Stimulated activated CD4-positive, alpha-beta T cell treated with anti-CD3 and anti-CD28 coated beads, TNF-alpha, amount 100 ng/mL, for 48 hours (primary cell): Measurements from ENCODE around the gene RFC3.
"Not testable (repeated sequence)": the region's sequence is repeated elsewhere in the genome, so short reads cannot be mapped to it uniquely, and the experiment has no call there.

ENCODE experiments used
- DNase-seq, 3 donors: peaks; one replicate each; pipeline ENCODE4 v3.0.0-alpha.2; 2020; ENCODE audit warnings: low read depth in 3 of 3

RFC3 gene

DNA sequence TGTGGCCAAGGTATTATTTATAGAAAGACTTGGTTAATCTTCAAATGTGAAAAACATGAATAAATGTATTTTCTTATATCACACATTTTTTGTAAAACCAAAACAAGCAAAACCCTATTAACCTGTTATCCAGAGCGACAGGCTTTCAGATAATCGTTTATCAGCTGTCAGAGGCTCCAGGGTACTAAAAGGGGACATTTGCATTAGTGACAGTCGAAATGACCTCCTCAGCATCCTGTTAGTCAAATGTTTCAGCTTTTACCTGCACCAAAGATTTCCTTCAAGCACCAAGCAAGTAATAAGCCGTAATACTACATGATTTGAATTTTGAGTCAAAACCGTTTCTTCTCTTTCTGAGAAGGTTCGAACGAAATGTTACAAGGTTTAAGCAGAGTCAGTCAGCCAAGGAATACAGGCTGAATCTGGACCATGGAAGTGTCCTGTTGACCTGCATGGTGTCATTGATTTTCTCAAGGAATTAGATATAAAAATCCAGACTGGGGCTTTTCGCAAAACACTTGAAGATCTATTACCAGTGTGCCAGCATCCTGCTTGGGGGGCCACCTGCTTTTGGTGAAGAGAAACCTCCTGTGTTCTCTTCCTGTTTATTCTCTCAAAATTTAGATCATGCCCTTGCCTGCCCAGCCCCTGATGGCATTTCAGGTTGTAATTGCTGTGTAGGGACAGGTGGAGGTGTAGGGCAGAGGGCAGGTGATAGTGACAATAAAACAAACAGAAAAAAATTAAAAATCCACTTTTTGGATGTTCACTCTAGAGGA is 11.3 kb upstream of the RFC3 start:
- DNase-seq, result no peak

DNA sequence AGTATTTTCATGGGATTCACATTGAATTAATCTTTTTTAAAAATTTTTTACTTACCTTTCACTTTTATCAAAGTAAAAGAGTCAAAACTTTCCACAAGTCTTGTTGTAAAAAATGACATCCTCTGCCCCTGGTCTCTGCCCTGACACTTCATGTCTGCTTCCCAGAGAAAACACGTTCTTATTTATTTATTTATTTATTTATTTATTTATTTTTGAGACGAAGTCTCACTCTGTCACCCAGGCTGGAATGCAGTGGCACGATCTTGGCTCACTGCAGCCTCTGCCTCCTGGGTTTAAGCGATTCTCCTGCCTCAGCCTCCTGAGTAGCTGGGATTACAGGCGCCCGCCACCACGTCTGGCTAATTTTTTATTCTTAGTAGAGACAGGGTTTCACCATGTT is 5.1 kb upstream of the RFC3 start:
- not testable (repeated sequence) for DNase-seq

DNA sequence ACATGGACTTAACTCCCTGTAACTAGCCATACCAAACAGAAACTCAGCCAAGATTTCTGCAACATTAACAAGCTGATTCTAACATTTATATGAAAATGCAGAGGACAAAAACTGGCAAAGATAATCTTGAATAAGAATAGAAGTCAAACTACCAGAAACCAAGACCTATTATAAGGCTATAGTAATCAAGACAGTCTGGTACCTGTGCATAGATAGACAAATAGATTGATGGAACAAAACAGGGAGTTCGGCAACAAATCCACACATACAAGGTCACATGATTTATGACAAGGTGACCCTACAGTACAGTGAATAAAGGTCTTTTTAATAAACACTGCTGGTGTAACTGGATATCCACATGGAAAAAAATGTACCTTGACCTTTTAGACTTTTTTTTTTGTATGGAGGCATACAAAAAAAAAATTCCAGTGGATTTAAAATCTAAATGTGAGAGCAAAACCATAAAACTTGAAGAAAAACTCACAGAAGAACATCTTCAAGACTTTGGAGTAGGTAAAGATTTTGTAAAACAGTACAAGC is 2.9 kb upstream of the RFC3 start:
- DNase-seq, result no peak

DNA sequence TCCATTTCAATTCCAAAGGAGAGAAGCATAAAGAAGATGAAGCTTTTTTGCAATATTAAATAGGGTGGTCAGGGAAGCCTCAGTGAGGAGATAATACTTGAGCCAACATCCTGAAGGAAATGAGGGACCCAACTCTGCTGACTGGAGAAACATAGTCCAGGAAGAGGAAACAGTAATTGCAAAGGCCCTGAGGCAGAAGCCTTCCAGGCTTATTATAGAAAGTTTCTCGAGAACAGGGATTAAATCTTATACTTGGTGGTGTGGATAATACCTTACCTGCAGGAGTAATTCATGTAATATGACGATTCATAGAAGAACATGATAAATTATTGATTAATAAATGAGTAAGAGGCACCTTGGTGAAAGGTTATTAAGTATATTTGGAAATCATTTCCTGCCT is 1.0 kb upstream of the RFC3 start:
- no peak for DNase-seq

DNA sequence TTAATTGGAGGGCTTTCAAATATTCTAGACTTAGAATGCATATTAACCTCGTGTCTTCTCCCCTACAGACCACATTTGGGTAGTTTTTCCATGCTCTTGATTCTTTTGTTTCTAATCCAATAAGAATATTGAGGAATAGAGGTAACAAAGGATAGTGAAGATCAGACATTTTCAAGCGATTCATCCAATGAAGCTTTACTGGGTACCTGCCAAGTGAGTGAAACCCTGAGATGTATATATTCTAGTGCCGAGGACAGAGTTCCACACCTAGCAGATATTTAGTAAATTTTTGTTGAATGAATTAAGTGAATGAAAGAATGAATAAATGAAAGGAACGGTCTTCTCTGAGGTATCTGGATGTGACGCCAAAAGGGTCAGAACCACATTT is 442 bp upstream of the RFC3 start:
- DNase-seq, result no peak

DNA sequence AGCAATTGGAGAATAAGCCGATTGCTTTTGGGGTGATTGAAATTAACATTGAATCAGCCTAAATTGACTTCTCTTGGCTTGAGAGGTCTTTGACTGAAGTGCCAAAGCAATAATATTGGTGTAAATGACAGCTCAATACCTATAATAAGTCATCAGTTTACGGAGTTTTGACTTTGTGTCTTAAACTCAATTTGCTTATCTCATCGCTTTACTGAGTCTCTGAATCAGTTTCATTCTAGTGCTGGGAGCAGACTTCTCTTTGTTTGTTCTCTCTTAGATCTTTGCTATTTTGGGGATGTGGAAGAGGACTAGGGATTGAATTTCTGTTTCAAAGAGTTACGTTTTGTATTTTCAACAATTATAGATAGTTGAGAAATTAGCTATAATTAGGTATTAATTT is 7.1 kb downstream of the RFC3 start:
- DNase-seq, result no peak

DNA sequence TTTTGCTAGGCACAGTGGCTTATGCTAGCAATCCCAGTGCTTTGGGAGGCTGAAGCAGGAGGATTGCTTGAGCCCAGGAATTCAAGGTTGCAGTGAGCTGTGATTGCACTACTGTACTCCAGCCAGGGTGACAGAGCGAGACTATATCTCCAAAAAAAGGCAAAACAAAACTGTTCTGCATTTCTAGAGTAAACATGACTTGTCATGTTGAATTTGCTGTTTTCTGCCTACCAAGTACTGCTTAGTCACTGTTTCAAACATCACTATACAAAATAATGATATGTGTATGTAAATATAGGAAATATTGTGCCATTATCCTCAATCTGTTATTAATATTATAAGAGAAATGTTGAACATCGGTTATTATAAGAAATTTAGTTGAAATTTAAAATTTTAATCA is 9.2 kb downstream of the RFC3 start:
- DNase-seq, result no peak

DNA sequence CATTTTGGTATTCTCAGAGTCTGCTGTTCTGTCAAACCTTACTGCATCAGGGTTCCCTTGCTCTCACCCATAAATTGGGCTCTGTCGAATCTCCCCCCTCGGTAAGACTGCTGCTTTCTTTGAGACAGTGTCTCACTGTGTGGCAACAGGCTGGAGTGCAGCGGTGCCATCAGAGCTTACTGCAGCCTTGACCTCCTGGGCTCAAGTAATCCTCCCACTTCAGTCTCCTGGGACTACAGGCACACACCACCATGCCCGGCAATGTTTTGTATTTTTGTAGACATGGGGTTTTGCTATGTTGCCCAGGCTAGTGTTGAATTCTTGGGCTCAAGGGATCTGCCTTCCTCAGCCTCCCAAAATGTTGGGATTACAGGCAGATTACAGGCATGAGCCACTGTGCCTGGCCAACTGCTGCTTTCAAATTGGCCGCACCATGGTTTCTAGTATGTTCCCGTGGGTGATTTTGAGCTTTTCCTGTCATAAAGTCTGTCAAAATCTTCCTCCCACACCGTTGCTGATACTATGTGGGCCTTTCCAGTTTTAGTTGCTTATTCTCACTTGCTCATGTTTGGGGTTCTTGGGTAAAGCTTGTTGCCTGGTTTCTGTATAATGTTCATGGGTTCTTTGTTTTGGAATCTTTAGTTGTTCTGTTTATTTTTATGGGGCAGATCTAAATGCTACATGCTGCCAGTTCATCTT is 10.6 kb downstream of the RFC3 start:
- DNase-seq, result no peak

DNA sequence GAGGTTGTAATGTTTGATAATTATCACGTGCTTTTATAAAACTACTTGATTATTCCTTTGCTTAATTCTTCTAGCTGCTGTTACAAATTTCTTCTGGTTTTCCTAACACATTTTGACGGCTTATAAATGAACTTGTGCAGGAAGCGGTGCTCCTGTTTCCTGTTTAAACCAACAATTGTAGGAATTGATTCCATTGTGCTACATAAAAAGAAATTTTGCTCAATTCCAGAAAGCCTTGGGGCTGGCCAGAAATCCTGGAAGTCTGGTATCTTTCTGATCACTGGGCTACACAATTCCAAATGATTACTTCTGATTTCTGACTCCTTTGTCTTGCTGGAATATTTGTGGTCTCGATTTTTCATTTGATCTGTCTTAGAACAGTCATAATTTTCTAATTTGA is 14.9 kb downstream of the RFC3 start:
- DNase-seq, result no peak

DNA sequence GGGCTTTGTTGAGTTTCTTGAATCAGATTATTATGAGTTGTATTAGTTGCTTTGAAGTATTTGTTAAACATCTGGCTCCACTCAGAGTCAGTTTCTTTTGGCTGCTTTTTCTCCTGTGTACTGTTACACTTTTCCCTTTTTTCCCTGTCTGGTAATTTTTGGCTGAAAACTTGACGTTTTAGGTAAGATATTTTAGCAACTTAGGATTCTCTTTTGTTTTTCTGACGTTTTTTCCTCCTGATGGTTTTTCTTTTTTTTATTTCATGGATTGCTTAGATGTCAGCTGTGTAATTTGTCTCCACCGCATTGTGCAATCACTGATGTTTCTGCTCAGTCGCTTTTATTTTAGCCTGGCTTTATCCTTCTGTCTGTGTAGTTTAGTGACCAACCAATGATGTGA is 20.7 kb downstream of the RFC3 start:
- DNase-seq, result no peak

DNA sequence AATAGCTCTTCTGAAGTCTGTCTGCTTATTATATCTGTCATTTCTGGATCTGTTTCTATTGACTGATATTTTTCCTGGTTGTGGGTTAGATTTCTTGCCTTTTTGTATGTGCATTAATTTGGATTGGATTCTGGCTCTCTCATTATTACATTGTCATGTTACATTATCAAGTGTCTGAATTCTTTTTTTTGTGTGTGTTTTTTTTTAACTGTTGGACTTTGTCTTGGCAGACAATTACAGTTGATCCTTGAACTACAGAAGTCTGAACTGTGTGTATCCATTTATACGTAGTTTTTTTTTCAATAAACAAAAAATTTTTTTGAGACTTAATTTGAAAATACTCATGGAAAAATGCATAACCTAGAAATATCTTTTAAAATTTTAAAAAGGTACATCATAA is 22.5 kb downstream of the RFC3 start:
- no peak for DNase-seq

DNA sequence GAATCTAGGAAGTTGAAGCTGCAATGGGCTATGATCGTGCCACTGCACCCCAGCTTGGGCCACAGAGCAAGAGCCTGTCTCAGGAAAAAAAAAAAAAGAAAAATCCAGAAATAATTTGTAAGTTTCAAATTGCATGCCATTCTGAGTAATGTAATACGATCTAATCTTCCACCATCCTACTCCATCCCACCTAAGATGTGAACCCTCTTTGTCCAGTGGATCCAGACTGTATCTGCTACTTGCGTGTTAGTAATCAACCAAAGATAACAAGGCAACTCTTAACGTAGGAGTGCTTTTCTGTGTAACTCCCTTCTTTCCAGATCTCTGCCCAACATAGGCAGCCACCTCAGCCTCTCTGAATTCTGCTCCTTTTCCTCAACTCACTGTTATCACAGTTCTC is 24.3 kb downstream of the RFC3 start:
- DNase-seq, result no peak

DNA sequence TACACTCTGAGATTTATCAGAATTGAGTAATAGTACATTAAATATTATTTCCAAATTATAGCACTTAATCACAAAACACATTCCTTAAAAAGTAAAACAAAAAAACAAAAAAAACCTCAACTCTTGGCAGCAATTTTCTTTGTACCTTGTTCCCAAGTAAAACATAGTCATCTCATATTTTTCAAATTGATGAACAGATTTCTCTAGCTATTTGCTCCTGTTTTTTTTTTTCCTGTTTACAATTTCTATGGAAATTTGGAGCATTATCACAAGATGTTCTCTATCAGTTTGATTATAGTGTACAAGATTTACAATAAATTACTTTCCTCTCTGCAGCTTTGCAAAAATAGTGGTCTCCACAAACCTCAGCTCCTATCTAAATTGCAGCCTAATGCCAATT is 25.0 kb downstream of the RFC3 start:
- DNase-seq, result no peak

DNA sequence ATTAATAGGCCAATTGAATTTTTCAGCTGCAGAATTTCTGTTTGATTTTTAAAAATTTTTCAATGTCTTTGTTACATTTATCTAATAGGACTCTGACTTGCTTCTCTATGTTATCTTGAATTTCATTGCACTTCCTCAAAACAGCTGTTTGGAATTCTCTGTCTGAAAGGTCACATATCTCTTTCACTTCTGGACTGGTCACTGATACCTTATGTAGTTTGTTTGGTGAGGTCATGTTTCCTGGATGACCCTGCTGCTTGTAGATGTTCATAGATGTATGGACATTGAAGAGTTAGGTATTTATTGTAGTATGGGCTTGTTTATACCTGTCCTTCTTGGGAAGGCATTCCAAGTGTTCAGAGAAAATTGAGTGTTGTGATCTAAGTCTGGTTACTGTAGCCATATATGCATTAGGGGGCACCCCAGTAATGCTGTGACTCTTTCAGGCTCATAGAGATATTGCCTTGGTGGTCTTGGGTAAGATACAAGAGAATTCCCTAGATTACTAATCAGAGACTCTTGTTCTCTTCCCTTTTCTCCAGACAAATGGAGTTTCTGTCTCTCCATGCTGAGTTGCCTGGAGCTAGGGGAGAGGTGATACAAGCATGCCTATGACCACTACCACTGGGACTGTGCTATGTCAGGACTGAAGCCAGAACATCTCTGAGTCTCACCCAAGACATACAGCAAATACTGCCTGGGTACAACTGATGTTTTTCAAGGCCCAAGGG is 27.8 kb downstream of the RFC3 start:
- DNase-seq, result no peak

DNA sequence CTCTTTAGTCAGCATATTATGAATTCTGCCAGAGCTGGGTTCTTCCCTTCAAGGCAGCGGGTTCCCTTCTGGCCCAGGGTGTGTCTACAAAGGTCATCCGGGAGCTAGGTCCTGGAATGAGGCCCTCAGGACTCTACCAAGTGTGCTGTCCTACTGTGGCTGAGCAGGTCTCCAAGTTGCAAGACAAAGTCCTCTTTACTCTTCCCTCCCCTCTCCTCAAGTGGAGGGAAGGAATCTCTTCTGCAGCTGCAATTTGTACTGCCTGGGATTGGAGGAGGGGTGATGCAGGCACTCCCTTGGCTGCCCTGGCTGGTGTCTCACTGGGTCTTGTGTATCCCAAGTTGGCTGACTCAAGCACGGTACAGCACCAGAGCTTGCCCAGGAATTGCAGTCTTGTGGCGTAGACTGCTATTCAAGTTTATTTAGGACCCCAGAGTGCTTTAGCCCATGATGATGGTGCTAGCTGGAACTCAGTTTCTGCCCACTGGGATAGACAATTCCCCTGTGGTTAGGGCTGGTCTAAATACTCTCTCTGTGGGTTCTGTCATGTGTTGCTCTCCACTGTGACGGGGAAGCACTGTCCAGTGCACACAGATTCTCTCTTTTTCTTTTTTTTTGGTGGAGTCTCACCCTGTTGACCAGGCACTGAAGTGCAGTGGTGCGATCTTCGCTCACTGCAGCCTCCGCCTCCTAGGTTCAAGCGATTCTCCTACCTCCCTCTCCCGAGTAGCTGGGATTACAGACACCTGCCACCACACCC is 28.5 kb downstream of the RFC3 start:
- DNase-seq, result no peak

DNA sequence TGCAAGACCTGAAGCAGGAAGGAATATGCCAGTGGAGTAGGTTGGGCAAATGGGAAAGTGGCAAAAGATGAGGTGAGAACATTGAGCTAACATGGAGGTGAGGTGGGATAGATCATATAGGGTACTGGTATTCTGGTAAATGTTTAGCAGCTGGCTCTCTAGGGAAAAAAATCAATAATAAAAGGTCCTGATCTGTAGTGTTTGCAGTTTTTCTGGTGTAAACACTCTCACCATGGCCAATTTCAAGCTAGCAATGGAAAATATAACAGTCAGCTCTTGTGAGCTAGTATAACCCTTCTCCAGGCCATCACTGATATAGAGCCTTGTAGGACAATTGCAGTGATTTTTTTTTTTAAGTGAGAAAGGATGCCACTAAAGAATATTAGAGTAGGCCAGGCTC is 31.3 kb downstream of the RFC3 start:
- no peak for DNase-seq

DNA sequence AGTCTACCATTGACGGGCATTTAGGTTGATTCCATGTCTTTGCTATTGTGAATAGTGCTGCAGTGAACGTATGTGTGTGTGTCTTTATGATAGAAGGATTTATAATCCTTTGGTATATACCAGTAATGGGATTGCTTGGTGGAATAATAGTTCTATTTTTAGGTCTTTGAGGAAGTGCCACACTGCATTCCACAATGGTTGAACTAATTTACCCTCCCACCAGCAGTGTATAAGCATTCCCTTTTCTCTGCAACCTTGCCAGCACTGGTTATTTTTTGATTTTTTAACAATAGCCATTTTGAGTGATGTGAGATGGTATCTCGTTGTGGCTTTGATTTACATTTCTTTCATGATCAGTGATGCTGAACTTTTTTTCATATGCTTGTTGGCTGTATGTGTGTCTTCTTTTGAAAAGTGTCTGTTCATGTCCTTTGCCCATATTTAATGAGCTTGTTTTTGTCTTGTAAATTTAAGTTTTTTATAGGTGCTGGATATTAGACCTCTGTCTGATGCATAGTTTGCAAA is 37.5 kb downstream of the RFC3 start:
- DNase-seq, result no peak

DNA sequence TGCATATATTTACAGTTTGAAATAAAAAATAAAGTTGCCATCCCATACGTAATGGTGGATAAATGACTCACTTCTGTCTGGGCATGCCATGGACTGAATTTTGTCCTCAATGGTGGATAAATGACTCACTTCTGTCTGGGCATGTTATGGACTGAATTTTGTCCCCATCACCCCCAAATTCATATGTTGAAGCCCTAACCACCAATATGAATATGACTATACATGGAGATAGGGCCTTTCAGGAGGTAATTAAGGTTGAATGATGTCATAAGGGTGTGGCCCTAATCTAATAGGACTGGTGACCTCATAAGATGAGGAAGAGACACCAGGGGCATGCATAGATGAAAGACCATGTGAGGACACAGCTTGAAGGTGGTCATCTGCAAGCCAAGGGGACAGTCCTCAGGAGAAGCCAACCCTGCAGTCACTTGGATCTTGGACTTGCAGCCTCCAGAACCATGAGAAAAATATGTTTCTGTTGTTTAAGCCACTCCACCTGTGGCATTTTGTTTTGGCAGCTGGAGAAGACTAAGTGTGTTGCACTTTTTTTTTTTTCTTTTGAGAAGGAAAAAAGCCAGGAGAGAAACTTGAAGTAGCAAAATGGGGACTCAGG is 41.8 kb downstream of the RFC3 start:
- no peak for DNase-seq

DNA sequence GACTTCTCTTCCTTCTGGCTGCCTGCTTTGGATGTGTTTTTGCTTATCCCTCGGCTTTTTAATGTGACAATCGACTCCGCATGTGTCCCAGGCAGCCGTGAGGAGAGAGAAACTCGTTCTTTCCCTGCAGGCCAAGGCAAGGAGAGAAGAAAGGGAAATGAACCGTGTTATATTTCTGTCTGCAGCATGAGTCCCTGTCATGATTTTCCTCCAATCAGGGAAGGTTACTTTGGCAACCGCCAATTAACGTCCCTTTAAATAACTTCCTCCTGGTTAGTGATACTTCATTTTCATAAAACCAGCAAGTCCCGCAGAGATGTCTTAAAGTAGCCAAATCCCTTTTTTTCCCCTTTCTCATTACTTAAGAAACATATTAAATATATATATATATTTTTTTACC is 42.6 kb downstream of the RFC3 start:
- DNase-seq, result no peak

DNA sequence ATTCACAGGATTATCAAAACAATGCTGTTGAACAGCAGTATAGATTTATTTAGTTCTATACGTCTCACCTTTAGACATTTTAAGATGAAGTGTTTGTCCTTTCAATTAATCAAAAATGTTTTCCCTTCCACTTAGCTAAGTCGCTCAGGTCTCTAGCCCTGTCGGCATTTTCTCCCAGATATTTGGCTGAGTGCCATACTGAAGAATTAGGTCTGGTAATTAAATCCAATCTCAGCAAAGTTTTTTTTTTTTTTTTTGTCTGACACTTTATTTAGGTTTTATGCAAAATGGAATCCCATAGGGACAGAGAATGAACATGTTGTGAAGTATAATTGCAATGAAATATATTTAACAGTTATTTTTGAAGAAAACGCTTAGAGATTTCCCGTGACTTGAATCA is 44.1 kb downstream of the RFC3 start:
- no peak for DNase-seq

DNA sequence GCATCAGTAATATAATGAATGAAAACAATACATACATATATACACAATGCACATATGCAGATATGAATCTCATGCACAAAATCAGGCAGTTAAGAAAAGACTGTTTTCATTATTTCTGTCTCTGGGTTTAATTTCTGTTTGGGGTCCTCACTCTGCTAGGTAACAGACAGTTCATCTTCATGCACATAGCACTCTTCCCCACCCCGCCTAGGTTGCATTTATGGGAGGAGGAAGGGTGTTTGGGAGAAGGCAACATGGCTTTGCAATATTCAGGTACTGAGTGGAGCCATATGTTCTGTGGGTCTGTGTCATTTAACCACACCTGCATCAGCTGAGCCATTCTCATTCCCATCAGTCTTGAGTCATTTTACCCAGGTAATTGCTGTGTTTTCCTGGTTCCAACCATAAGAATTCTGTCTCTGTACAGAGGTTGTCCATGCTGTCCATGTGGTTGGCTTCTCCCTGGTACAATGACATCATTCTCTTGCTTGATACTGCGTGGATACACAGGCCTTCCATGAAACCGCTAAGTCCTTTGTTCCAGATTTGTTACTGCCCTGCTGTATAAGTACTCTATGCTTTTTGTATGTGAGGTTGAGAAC is 45.3 kb downstream of the RFC3 start:
- no peak for DNase-seq
